ENCODE measurements around the gene POU2F1. TPM values are rescaled to one million over a fixed set of nuclear protein-coding genes. Genes with fewer than 3 reads are reported as not detected.
A peak's percentile ranks its signal among the peaks of the same experiment; 100 is the strongest.

Gene POU2F1
- total RNA-seq, 1 experiment from 2014 or later, result 3.7 TPM

DNA sequence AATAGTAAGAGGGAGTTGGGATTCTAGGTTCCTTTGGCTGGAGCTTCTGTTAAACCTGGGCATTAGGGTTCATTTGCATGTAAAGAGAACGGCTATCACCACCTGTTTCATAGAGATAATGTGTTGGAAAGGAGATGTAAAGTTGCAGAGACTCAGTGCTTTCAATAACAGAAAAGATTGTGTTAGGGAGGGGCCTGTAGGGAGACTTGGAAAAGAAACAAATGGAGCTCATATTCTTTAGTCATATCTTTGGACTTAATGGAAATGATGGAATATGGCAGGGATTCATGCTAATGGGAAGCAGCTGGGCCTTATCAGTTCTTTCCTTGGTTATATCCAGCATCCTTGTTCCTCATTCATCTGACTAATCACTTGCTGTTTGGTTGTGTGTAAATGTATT lies 152.7 kb downstream of the POU2F1 start:
- in situ Hi-C loops (cut with HindIII; ENCODE audit: low pct_unique_long_range_greater_than_20kb, low sequenced_read_pairs), result no loop called here
- no peak for DNase-seq (ENCODE audit: low read depth)

GRCh38 chr1:167373986-167374385 lies 153.3 kb downstream of the POU2F1 start:
- no peak for DNase-seq (ENCODE audit: low read depth)

DNA sequence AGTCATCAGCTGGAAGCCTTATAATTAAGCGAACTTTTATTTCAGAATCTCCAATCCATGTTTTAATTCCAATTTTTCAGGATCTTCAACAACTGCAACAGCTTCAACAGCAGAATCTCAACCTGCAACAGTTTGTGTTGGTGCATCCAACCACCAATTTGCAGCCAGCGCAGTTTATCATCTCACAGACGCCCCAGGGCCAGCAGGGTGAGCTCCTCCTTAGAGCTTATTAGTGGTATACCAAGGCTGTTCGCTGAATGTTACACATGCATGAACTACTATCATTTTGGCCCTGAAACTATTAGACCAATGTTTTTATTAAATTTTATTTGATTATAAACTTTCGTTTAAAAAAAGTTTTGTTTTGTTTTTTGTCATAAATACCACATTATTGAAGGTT lies 155.3 kb downstream of the POU2F1 start:
- DNase-seq (ENCODE audit: low read depth), result no peak
- in situ Hi-C loops (cut with HindIII; ENCODE audit: low pct_unique_long_range_greater_than_20kb, low sequenced_read_pairs), result no loop called here

More at GRCh38 chr1:167373986-167374385, 153.3 kb downstream of the POU2F1 start:
- in situ Hi-C loops (cut with HindIII; ENCODE audit: low pct_unique_long_range_greater_than_20kb, low sequenced_read_pairs), result no loop called here

DNA sequence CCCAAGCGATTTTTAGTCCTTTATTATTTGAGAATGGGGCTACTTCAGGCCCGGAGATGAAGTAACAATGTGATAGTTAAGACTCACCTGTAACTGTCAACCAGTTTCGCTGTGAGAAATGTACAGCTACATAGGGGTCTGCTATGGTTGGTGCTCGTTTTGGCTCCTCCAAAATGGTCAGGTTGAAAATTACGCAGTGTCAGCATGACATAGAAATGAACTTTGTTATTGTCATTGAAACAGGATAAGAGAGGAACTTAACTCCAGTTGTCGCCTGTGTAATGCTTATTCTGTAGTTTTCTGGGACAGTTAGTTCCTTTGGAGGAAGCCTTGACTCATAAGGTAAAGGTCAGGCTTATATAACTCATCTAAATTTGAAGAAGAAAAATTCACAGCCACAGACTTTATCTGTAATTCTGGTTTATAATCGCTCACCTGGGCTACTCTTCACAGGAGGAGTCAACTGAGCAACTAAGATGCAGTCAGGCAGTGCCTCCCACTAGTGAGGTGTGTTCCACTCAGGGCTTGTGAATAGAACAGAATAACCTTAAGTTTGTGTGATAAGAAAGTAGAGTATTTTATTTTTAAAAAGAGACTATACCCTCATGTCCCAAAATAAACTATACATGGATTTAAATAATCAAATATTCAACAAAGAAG lies 166.7 kb downstream of the POU2F1 start:
- peak; percentile 24 for DNase-seq (ENCODE audit: low read depth)
- in situ Hi-C loops (cut with HindIII; ENCODE audit: low pct_unique_long_range_greater_than_20kb, low sequenced_read_pairs), result no loop called here

DNA sequence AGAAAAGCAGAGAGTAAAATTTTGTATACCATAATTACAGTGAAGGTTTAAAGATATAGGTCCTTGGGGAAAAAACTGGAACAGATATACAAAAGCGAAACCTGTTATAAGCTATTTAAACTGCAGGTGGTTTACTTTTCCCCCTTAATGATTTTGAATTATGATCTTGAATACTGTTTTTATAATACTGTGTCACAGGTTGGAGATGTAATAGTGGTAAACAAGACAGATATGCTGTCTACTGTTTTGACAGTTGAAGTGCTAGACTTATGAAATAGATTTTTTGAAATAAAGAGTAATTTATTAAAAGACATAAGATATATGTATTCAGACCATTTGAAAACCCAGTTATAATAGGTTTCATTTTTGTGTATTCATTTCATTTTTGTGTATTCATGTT lies 168.3 kb downstream of the POU2F1 start:
- in situ Hi-C loops (cut with HindIII; ENCODE audit: low pct_unique_long_range_greater_than_20kb, low sequenced_read_pairs), result no loop called here

GRCh38 chr1:167392200-167392696 lies 171.6 kb downstream of the POU2F1 start:
- DNase-seq (ENCODE audit: low read depth), result no peak
- in situ Hi-C loops (cut with HindIII; ENCODE audit: low pct_unique_long_range_greater_than_20kb, low sequenced_read_pairs), result no loop called here

More for the DNA sequence above, 168.3 kb downstream of the POU2F1 start:
- DNase-seq (ENCODE audit: low read depth), result no peak

DNA sequence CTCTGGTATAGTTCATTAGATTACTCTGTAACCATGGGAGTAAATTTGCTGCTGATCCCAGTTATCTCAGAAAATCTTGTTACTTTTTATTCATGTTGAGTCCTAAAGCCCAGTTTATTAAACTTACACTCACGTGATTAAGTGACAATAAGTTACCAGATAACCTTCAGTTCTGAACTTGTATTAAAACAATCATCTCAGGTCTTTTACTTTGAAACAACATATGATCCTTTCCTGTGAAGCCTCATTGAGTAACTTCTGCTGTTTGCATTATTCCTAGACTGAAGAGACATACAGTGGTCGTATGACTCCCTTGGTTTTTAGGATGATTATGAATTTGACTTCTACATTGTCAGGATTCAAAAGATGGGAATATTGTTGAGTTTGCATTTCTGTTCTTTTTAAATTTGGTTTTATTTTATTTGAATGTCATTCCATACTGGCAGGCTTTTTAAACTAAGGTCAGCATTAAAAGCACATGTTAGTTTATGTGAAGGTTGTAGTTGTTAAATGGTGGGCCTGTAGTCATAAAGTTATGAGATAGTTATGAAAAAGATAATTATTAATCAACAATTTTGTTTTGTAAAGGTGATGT lies 179.8 kb downstream of the POU2F1 start:
- DNase-seq (ENCODE audit: low read depth), result no peak
- in situ Hi-C loops (cut with HindIII; ENCODE audit: low pct_unique_long_range_greater_than_20kb, low sequenced_read_pairs), result no loop called here

- in situ Hi-C loops (cut with HindIII; ENCODE audit: low pct_unique_long_range_greater_than_20kb, low sequenced_read_pairs), result no loop called here
- peak; percentile 46 for DNase-seq (ENCODE audit: low read depth)
Observed at GRCh38 chr1:167401260-167401873, 180.7 kb downstream of the POU2F1 start.

- in situ Hi-C loops (cut with HindIII; ENCODE audit: low pct_unique_long_range_greater_than_20kb, low sequenced_read_pairs), result no loop called here
- no peak for DNase-seq (ENCODE audit: low read depth)
Observed at GRCh38 chr1:167404161-167404888, 183.6 kb downstream of the POU2F1 start.

GRCh38 chr1:167404908-167405307 lies 184.2 kb downstream of the POU2F1 start:
- in situ Hi-C loops (cut with HindIII; ENCODE audit: low pct_unique_long_range_greater_than_20kb, low sequenced_read_pairs), result no loop called here
- DNase-seq (ENCODE audit: low read depth), result no peak

- no peak for DNase-seq (ENCODE audit: low read depth)
- in situ Hi-C loops (cut with HindIII; ENCODE audit: low pct_unique_long_range_greater_than_20kb, low sequenced_read_pairs), result no loop called here
Observed at GRCh38 chr1:167408355-167408754, 187.7 kb downstream of the POU2F1 start.

DNA sequence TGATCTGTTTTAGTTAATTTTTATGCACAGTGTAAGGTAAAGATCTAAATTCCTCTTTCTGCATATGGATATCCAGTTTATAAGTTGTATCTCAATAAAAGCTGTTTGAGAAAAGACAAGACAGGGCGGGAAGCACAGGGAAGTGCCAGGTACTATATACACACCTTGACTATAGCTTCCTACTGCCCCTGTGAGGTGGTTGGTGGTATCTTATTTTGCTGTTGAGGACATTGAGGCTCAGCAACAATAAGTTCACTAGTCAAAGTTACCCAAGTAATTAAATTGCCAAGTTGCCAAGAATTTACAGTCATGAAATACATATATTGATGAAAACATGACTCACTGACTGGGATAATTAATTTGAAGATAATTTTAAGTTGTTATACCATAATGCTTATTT lies 188.5 kb downstream of the POU2F1 start:
- in situ Hi-C loops (cut with HindIII; ENCODE audit: low pct_unique_long_range_greater_than_20kb, low sequenced_read_pairs), result no loop called here
- DNase-seq (ENCODE audit: low read depth), result no peak

- in situ Hi-C loops (cut with HindIII; ENCODE audit: low pct_unique_long_range_greater_than_20kb, low sequenced_read_pairs), result no loop called here
- no peak for DNase-seq (ENCODE audit: low read depth)
Observed at GRCh38 chr1:167412072-167412471, 191.4 kb downstream of the POU2F1 start.

- no peak for DNase-seq (ENCODE audit: low read depth)
- in situ Hi-C loops (cut with HindIII; ENCODE audit: low pct_unique_long_range_greater_than_20kb, low sequenced_read_pairs), result no loop called here
Observed at GRCh38 chr1:167412920-167413319, 192.2 kb downstream of the POU2F1 start.

GRCh38 chr1:167413328-167413727 lies 192.6 kb downstream of the POU2F1 start:
- DNase-seq (ENCODE audit: low read depth), result no peak
- in situ Hi-C loops (cut with HindIII; ENCODE audit: low pct_unique_long_range_greater_than_20kb, low sequenced_read_pairs), result no loop called here

- in situ Hi-C loops (cut with HindIII; ENCODE audit: low pct_unique_long_range_greater_than_20kb, low sequenced_read_pairs), result no loop called here
- no peak for DNase-seq (ENCODE audit: low read depth)
Observed at GRCh38 chr1:167416506-167416905, 195.8 kb downstream of the POU2F1 start.

GRCh38 chr1:167418391-167418790 lies 197.7 kb downstream of the POU2F1 start:
- no peak for DNase-seq (ENCODE audit: low read depth)
- in situ Hi-C loops (cut with HindIII; ENCODE audit: low pct_unique_long_range_greater_than_20kb, low sequenced_read_pairs), result no loop called here

- in situ Hi-C loops (cut with HindIII; ENCODE audit: low pct_unique_long_range_greater_than_20kb, low sequenced_read_pairs), result no loop called here
- DNase-seq (ENCODE audit: low read depth), result no peak
Observed at GRCh38 chr1:167419245-167419644, 198.6 kb downstream of the POU2F1 start.

GRCh38 chr1:167420510-167420909 lies 199.8 kb downstream of the POU2F1 start:
- peak; percentile 16 for DNase-seq (ENCODE audit: low read depth)
- in situ Hi-C loops (cut with HindIII; ENCODE audit: low pct_unique_long_range_greater_than_20kb, low sequenced_read_pairs), result no loop called here

Measured in Caki2 (cell line).